Neural cell (in vitro differentiated cells): ENCODE data around the gene FOXO1. TPM values are rescaled to one million over a fixed set of nuclear protein-coding genes. Genes with fewer than 3 reads are reported as not detected.

Experiments
- H2AFZ ChIP-seq: fragments of 200-600, 300-800 bp; sonication (generic), shearing (Covaris generic); 2 replicates; pipeline ENCODE4 v1.6.0; 2014; ENCODE audit warnings: low read depth, mild to moderate bottlenecking, antibody characterized with exemption, low read length, moderate library complexity
- H3F3A ChIP-seq: fragments of 200-600 bp; shearing (Covaris generic); 2 replicates; pipeline ENCODE4 v1.6.1; 2016; ENCODE audit warnings: mild to moderate bottlenecking, moderate library complexity, mixed read lengths, antibody characterized with exemption, low read length; ENCODE audit not compliant: insufficient read depth, poor library complexity, severe bottlenecking
- H3K27ac ChIP-seq: fragments of 200-600, 300-800 bp; sonication (generic), shearing (Covaris generic); 2 replicates; pipeline ENCODE4 v1.5.1; 2014; ENCODE audit warnings: mild to moderate bottlenecking, low read length, moderate library complexity
- H3K27me3 ChIP-seq: fragments of 300-800, 200-600 bp; sonication (generic), shearing (Covaris generic); 2 replicates; pipeline ENCODE4 v1.6.0; 2014; ENCODE audit warnings: mild to moderate bottlenecking, low read depth, low read length, moderate library complexity; ENCODE audit not compliant: insufficient read depth
- H3K36me3 ChIP-seq: fragments of 300-800, 200-600 bp; sonication (generic), shearing (Covaris generic); 2 replicates; pipeline ENCODE4 v1.5.1; 2014; ENCODE audit warnings: mild to moderate bottlenecking, antibody characterized with exemption, low read length, moderate library complexity; ENCODE audit not compliant: insufficient read depth
- H3K4me2 ChIP-seq: fragments of 300-800, 200-600 bp; sonication (generic), shearing (Covaris generic); 2 replicates; pipeline ENCODE4 v1.6.0; 2014; ENCODE audit warnings: mild to moderate bottlenecking, low read length
- H3K4me3 ChIP-seq: fragments of 300-800, 200-600 bp; sonication (generic), shearing (Covaris generic); 2 replicates; pipeline ENCODE4 v1.5.1; 2014; ENCODE audit warnings: mild to moderate bottlenecking, low read length, moderate library complexity
- H3K79me2 ChIP-seq: fragments of 200-600 bp; shearing (Covaris generic); replicated peaks from 2 replicates; pipeline ENCODE4 v1.6.0; 2014; ENCODE audit warnings: mild to moderate bottlenecking, low read length, moderate library complexity; ENCODE audit not compliant: insufficient read depth
- H3K9ac ChIP-seq: fragments of 300-800, 200-600 bp; sonication (generic), shearing (Covaris generic); 2 replicates; pipeline ENCODE4 v1.6.1; 2016; ENCODE audit warnings: mild to moderate bottlenecking, low read length, mixed read lengths
- H3K9me2 ChIP-seq: fragments of 200-600 bp; shearing (Covaris generic); 2 replicates; pipeline ENCODE4 v1.6.1; 2016; ENCODE audit warnings: mild to moderate bottlenecking, low read length, mixed read lengths; ENCODE audit not compliant: insufficient read depth
- H3K9me3 ChIP-seq: fragments of 200-600, 300-800 bp; sonication (generic), shearing (Covaris generic); 2 replicates; pipeline ENCODE4 v1.6.1; 2016; ENCODE audit warnings: mild to moderate bottlenecking, mixed run types, low read length, moderate library complexity, mixed read lengths
- H4K20me1 ChIP-seq: fragments of 200-600 bp; shearing (Covaris generic); 2 replicates; pipeline ENCODE4 v1.6.1; 2016; ENCODE audit warnings: mild to moderate bottlenecking, mixed run types; ENCODE audit not compliant: insufficient read depth
- EP300 ChIP-seq: fragments of 450-650 bp; conservative IDR thresholded peaks from 2 replicates; pipeline ENCODE4 v1.6.1; 2014; ENCODE audit warnings: antibody characterized with exemption, mild to moderate bottlenecking, moderate library complexity; ENCODE audit not compliant: poor library complexity, severe bottlenecking
- EZH2 ChIP-seq: fragments of 200-600, 300-800 bp; shearing (Covaris generic), sonication (generic); IDR thresholded peaks from 2 replicates; pipeline ENCODE4 v1.6.1; 2014; ENCODE audit warnings: antibody characterized with exemption, low read length, borderline replicate concordance, mild to moderate bottlenecking; ENCODE audit not compliant: insufficient read depth, poor library complexity, severe bottlenecking
- MXI1 ChIP-seq: fragments of 450-650 bp; conservative IDR thresholded peaks from 2 replicates; pipeline ENCODE4 v1.6.1; 2014; ENCODE audit warnings: antibody characterized with exemption, mild to moderate bottlenecking; ENCODE audit not compliant: poor library complexity, severe bottlenecking
- POLR2AphosphoS5 ChIP-seq: IDR thresholded peaks from 2 replicates; pipeline ENCODE4 v1.6.1; 2012
- RAD21 ChIP-seq: fragments of 450-650 bp; conservative IDR thresholded peaks from 2 replicates; pipeline ENCODE4 v1.6.1; 2014; ENCODE audit warnings: antibody characterized with exemption, mild to moderate bottlenecking, moderate library complexity
- SMC3 ChIP-seq: fragments of 450-650 bp; conservative IDR thresholded peaks from 2 replicates; pipeline ENCODE4 v1.6.1; 2014; ENCODE audit warnings: antibody characterized with exemption, mild to moderate bottlenecking, moderate library complexity; ENCODE audit not compliant: poor library complexity
- TAF1 ChIP-seq: IDR thresholded peaks from 2 replicates; pipeline ENCODE4 v1.6.1; 2012; ENCODE audit warnings: low read depth
- polyA plus RNA-seq: library from polyadenylated mRNA; depleted of rRNA; stranded (reverse); fragments of >200 nt; gene quantifications from 2 replicates; pipeline ENCODE4 v1.2.3, GENCODE V29; 2014
- TF ChIP-seq, protein P1 (sequence below): fragments of 450-650 bp; IDR thresholded peaks from 2 replicates; pipeline ENCODE4 v1.5.1; 2014; ENCODE audit warnings: antibody characterized with exemption, mild to moderate bottlenecking, moderate library complexity; ENCODE audit not compliant: poor library complexity, severe bottlenecking
- TF ChIP-seq, protein P2 (sequence below): IDR thresholded peaks from 2 replicates; pipeline ENCODE4 v1.6.1; 2012; ENCODE audit warnings: borderline replicate concordance

The FOXO1 gene
- polyA plus RNA-seq, 1 donor from 2014 or later: 1.2 TPM

DNA sequence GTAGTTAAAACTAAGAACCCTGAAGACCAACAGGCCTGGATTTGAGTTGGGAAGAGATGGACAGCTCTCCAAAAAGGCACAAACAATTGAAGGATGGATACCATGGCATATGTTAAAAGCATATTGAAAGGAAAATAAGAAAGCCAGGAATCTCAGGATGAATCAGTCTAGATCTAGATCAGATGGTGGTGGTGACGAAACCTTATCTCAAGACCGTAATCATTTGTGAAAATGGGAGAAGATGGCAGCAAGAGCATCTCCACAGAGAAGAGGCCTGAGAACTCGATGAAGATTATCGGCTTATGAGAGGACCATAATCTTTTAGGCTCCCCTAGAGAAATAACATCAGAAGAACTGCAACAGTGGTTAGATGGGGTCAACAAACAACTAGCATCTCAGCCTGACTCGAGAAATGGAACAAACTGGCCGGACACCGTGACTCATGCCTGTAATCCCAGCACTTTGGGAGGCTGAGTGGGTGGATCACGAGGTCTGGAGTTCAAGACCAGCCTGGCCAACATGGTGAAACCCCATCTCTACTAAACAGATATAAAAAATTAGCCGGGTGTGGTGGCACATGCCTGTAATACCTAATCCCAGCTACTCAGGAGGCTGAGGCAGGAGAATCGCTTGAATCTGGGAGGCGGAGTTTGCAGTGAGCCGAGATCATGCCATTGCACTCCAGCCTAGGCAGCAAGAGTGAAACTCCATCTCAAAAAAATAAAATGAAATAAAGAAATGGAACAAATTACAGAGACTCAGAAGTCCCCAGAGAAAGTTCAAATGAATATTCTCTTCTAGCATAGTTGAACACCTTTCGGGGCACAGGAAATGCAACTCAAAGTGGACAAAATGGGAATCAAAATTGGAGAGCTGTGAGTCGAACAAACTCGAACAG is 47.6 kb downstream of the FOXO1 start:
- Histone ChIP-seq H3K4me3 (no peak overlapping the region), H3K36me3 (no peaks in the 10 kb centered on the region), H3K9ac (no peak overlapping the region), H3K27ac (no peak overlapping the region), H3K79me2 (no peaks in the 10 kb centered on the region), H3K9me3 (no peaks in the 10 kb centered on the region), H3K9me2 (no peaks in the 10 kb centered on the region), H2AFZ (no peak overlapping the region), H3F3A (no peaks in the 10 kb centered on the region), H4K20me1 (no peaks in the 10 kb centered on the region), H3K4me2 (no peak overlapping the region), H3K27me3 (no peaks in the 10 kb centered on the region)
- TF ChIP-seq MXI1 (no peak), RAD21 (no peak), SMC3 (no peak), POLR2AphosphoS5 (no peak), TAF1 (no peak), EZH2 (no peak), EP300 (no peak)
- TF ChIP-seq, protein P1, sequence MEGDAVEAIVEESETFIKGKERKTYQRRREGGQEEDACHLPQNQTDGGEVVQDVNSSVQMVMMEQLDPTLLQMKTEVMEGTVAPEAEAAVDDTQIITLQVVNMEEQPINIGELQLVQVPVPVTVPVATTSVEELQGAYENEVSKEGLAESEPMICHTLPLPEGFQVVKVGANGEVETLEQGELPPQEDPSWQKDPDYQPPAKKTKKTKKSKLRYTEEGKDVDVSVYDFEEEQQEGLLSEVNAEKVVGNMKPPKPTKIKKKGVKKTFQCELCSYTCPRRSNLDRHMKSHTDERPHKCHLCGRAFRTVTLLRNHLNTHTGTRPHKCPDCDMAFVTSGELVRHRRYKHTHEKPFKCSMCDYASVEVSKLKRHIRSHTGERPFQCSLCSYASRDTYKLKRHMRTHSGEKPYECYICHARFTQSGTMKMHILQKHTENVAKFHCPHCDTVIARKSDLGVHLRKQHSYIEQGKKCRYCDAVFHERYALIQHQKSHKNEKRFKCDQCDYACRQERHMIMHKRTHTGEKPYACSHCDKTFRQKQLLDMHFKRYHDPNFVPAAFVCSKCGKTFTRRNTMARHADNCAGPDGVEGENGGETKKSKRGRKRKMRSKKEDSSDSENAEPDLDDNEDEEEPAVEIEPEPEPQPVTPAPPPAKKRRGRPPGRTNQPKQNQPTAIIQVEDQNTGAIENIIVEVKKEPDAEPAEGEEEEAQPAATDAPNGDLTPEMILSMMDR: no peak
- TF ChIP-seq, protein P2, sequence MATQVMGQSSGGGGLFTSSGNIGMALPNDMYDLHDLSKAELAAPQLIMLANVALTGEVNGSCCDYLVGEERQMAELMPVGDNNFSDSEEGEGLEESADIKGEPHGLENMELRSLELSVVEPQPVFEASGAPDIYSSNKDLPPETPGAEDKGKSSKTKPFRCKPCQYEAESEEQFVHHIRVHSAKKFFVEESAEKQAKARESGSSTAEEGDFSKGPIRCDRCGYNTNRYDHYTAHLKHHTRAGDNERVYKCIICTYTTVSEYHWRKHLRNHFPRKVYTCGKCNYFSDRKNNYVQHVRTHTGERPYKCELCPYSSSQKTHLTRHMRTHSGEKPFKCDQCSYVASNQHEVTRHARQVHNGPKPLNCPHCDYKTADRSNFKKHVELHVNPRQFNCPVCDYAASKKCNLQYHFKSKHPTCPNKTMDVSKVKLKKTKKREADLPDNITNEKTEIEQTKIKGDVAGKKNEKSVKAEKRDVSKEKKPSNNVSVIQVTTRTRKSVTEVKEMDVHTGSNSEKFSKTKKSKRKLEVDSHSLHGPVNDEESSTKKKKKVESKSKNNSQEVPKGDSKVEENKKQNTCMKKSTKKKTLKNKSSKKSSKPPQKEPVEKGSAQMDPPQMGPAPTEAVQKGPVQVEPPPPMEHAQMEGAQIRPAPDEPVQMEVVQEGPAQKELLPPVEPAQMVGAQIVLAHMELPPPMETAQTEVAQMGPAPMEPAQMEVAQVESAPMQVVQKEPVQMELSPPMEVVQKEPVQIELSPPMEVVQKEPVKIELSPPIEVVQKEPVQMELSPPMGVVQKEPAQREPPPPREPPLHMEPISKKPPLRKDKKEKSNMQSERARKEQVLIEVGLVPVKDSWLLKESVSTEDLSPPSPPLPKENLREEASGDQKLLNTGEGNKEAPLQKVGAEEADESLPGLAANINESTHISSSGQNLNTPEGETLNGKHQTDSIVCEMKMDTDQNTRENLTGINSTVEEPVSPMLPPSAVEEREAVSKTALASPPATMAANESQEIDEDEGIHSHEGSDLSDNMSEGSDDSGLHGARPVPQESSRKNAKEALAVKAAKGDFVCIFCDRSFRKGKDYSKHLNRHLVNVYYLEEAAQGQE: no peak

DNA sequence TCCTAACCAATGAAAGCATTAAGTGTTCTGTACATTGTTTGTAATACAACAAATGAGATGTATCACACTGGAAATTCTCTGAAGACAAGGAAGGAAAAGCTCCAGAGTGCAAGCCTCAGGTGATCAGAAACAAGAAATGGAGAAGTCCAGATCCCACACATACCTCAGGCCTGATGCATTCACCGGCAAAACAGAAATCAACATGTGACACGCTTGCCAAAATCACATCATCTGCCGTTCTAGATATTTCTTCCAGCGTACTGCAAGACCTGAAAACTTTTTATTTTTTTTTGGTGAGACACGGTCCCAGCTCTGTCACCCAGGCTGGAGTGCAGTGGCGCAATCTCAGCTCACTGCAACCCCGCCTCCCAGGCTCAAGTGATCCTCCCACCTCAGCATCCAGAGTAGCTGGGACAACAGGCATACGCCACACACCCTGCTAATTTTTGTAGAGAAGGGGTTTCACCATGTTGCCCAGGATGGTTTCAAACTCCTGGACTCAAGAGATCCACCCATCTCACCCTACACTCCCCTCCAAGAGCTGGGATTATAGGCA is 48.6 kb downstream of the FOXO1 start:
- TF ChIP-seq POLR2AphosphoS5: no peak
- no peak for TF ChIP-seq MXI1
- TF ChIP-seq EP300: no peak
- TF ChIP-seq, protein P2: no peak
- TF ChIP-seq, protein P1: no peak
- no peak for TF ChIP-seq TAF1
- Histone ChIP-seq H3K9me3 (no peaks in the 10 kb centered on the region), H3F3A (no peaks in the 10 kb centered on the region), H3K9ac (no peak overlapping the region), H3K27me3 (no peaks in the 10 kb centered on the region), H3K27ac (no peak overlapping the region), H3K4me3 (no peak overlapping the region), H4K20me1 (no peaks in the 10 kb centered on the region), H3K79me2 (no peaks in the 10 kb centered on the region), H3K9me2 (no peaks in the 10 kb centered on the region), H3K4me2 (no peak overlapping the region), H3K36me3 (no peaks in the 10 kb centered on the region), H2AFZ (no peak overlapping the region)
